Mesenchymal stem cell (in vitro differentiated cells and primary cell): ENCODE measurements around the gene RELB.

ENCODE experiments used
- DNase-seq: peaks from one replicate; pipeline ENCODE4 v3.0.0-alpha.2; 2013
- H2AFZ ChIP-seq: one replicate; pipeline ENCODE4 v1.6.1; 2013; ENCODE audit warnings: low read depth, mild to moderate bottlenecking, control low read depth, inconsistent platforms, low read length, moderate library complexity
- H2AK5ac ChIP-seq: 2 replicates; pipeline ENCODE4 v1.6.1; 2013; ENCODE audit warnings: low read length, moderate library complexity, mild to moderate bottlenecking, inconsistent platforms; ENCODE audit not compliant: severe bottlenecking
- H2BK120ac ChIP-seq: one replicate; pipeline ENCODE4 v1.6.1; 2013; ENCODE audit warnings: low read depth, mild to moderate bottlenecking, inconsistent platforms, low read length, moderate library complexity
- H2BK12ac ChIP-seq, 2 experiments: one replicate each; pipeline ENCODE4 v1.6.1; 2013; ENCODE audit warnings: inconsistent platforms in 2 of 2, low read length in 2 of 2, mild to moderate bottlenecking in 2 of 2, moderate library complexity in 2 of 2, control low read depth in 1 of 2
- H2BK15ac ChIP-seq: one replicate; pipeline ENCODE4 v1.6.1; 2013; ENCODE audit warnings: mild to moderate bottlenecking, low read depth, inconsistent platforms; ENCODE audit not compliant: poor library complexity, severe bottlenecking
- H2BK5ac ChIP-seq: 2 replicates; pipeline ENCODE4 v1.6.1; 2013; ENCODE audit warnings: low read depth, mild to moderate bottlenecking, low read length, control low read depth, inconsistent platforms; ENCODE audit not compliant: poor library complexity, severe bottlenecking
- H3K14ac ChIP-seq, 2 experiments: one replicate each; pipeline ENCODE4 v1.6.1; 2013; ENCODE audit warnings: inconsistent platforms in 2 of 2, low read length in 2 of 2, control low read depth in 1 of 2, mild to moderate bottlenecking in 1 of 2, moderate library complexity in 1 of 2
- H3K18ac ChIP-seq, 2 experiments: one replicate each; pipeline ENCODE4 v1.6.1; 2013; ENCODE audit warnings: inconsistent platforms in 2 of 2, low read length in 2 of 2, control low read depth in 1 of 2, low read depth in 1 of 2, mild to moderate bottlenecking in 1 of 2
- H3K23ac ChIP-seq, 2 experiments: one replicate each; pipeline ENCODE4 v1.6.1; 2013; ENCODE audit warnings: inconsistent platforms in 2 of 2, low read length in 2 of 2, mild to moderate bottlenecking in 2 of 2, moderate library complexity in 2 of 2, control low read depth in 1 of 2
- H3K27ac ChIP-seq: 2 replicates; pipeline ENCODE4 v1.5.1; 2013; ENCODE audit warnings: mild to moderate bottlenecking, moderate library complexity, low read length, control low read depth, inconsistent platforms; ENCODE audit not compliant: poor library complexity, severe bottlenecking
- H3K27me3 ChIP-seq, 2 experiments: 2 replicates each; pipeline versions ENCODE4 v1.6.1 to v1.7.0; 2013; ENCODE audit warnings: low read length in 2 of 2, mild to moderate bottlenecking in 2 of 2, moderate library complexity in 2 of 2, control low read depth in 1 of 2, inconsistent platforms in 1 of 2; ENCODE audit not compliant: control insufficient read depth in 1 of 2, insufficient read depth in 1 of 2
- H3K36me3 ChIP-seq, 2 experiments: 2 replicates each; pipeline versions ENCODE4 v1.6.1 to v1.7.0; 2013; ENCODE audit warnings: low read length in 2 of 2, control low read depth in 1 of 2, inconsistent platforms in 1 of 2, low read depth in 1 of 2, mild to moderate bottlenecking in 1 of 2; ENCODE audit not compliant: insufficient read depth in 2 of 2, control insufficient read depth in 1 of 2
- H3K4ac ChIP-seq, 2 experiments: one replicate each; pipeline ENCODE4 v1.6.1; 2013; ENCODE audit warnings: inconsistent platforms in 2 of 2, low read length in 2 of 2, mild to moderate bottlenecking in 2 of 2, moderate library complexity in 2 of 2, control low read depth in 1 of 2, low read depth in 1 of 2
- H3K4me1 ChIP-seq: 2 replicates; pipeline ENCODE4 v1.6.1; 2013; ENCODE audit warnings: low read depth, low read length, control low read depth; ENCODE audit not compliant: control insufficient read depth, insufficient read depth
- H3K4me2 ChIP-seq: 2 replicates; pipeline ENCODE4 v1.6.1; 2013; ENCODE audit warnings: low read length, mild to moderate bottlenecking, inconsistent platforms; ENCODE audit not compliant: poor library complexity, severe bottlenecking
- H3K4me3 ChIP-seq, 2 experiments: 2 replicates each; pipeline versions ENCODE4 v1.5.1 to v1.7.0; 2013; ENCODE audit warnings: low read length in 2 of 2, mild to moderate bottlenecking in 2 of 2, control low read depth in 1 of 2, low read depth in 1 of 2; ENCODE audit not compliant: insufficient read depth in 1 of 2
- H3K79me1 ChIP-seq: replicated peaks from 2 replicates; pipeline ENCODE4 v1.6.1; 2013; ENCODE audit warnings: mild to moderate bottlenecking, control low read depth, low read length, inconsistent platforms; ENCODE audit not compliant: poor library complexity, severe bottlenecking
- H3K9ac ChIP-seq: 2 replicates; pipeline ENCODE4 v1.7.0; 2013; ENCODE audit warnings: mild to moderate bottlenecking, low read length, moderate library complexity
- H3K9me3 ChIP-seq: 2 replicates; pipeline ENCODE4 v1.7.0; 2013; ENCODE audit warnings: mild to moderate bottlenecking, low read length; ENCODE audit not compliant: control insufficient read depth
- H4K8ac ChIP-seq: one replicate; pipeline ENCODE4 v1.6.1; 2013; ENCODE audit warnings: inconsistent platforms, mild to moderate bottlenecking, low read length, moderate library complexity
- H4K91ac ChIP-seq: one replicate; pipeline ENCODE4 v1.6.1; 2013; ENCODE audit warnings: mild to moderate bottlenecking, low read length, inconsistent platforms
- WGBS: methylation state at CpG from one replicate; pipeline ENCODE4 v1.1.7; 2013; ENCODE audit warnings: mixed read lengths; 5-methylcytosine and 5-hydroxymethylcytosine counted together

Gene RELB

GRCh38 chr19:45057444-45057843 is 56.2 kb downstream of the RELB start:
- no peak overlapping the region for H3K27ac ChIP-seq
- peaks cover 10% of the 10 kb centered on the region for H3K4me1 ChIP-seq

GRCh38 chr19:45058622-45059159 is 57.4 kb downstream of the RELB start:
- peaks cover 10% of the 10 kb centered on the region for H3K4me1 ChIP-seq
- no peak overlapping the region for H4K8ac ChIP-seq
- WGBS: 92% methylated on average over 14 of the region's 14 CpGs
- no peak overlapping the region for H3K18ac ChIP-seq
- no peaks in the 10 kb centered on the region for H3K27me3 ChIP-seq
- H4K91ac ChIP-seq: no peak overlapping the region
- no peak overlapping the region for H2BK120ac ChIP-seq
- no peak overlapping the region for H2BK15ac ChIP-seq
- DNase-seq: no peak
- H3K4ac ChIP-seq: no peak overlapping the region
- no peak overlapping the region for H3K14ac ChIP-seq
- H3K79me1 ChIP-seq: peaks cover 59% of the 10 kb centered on the region
- H3K23ac ChIP-seq: no peak overlapping the region
- no peak overlapping the region for H2AK5ac ChIP-seq
- H3K9me3 ChIP-seq: no peaks in the 10 kb centered on the region
- no peak overlapping the region for H2BK5ac ChIP-seq
- no peak overlapping the region for H2AFZ ChIP-seq
- H3K4me3 ChIP-seq: no peak overlapping the region
- no peak overlapping the region for H3K9ac ChIP-seq
- H3K36me3 ChIP-seq: peaks cover 91 to 94% of the 10 kb centered on the region in 2 experiments
- H3K4me2 ChIP-seq: no peak overlapping the region
- peak overlapping the region in 1 of 2 experiments; percentile 35 for H2BK12ac ChIP-seq
- H3K27ac ChIP-seq: no peak overlapping the region

More at GRCh38 chr19:45057444-45057843, 56.2 kb downstream of the RELB start:
- Histone ChIP-seq H3K79me1 (peaks cover 66% of the 10 kb centered on the region), H3K27me3 (no peaks in the 10 kb centered on the region), H2AFZ (no peak overlapping the region), H3K4ac (no peak overlapping the region), H3K9me3 (no peaks in the 10 kb centered on the region), H4K8ac (no peak overlapping the region), H3K4me2 (no peak overlapping the region), H3K14ac (no peak overlapping the region), H4K91ac (no peak overlapping the region), H3K18ac (no peak overlapping the region), H2AK5ac (no peak overlapping the region), H2BK15ac (no peak overlapping the region), H3K36me3 (peaks cover 92% of the 10 kb centered on the region in 2 experiments), H3K23ac (no peak overlapping the region), H2BK5ac (no peak overlapping the region), H3K9ac (no peak overlapping the region), H2BK12ac (no peak overlapping the region), H2BK120ac (no peak overlapping the region), H3K4me3 (no peak overlapping the region)
- 90% methylated on average over 9 of the region's 9 CpGs for WGBS
- DNase-seq: no peak

GRCh38 chr19:45059258-45059965 is 58.1 kb downstream of the RELB start:
- H3K4me3 ChIP-seq: no peak overlapping the region
- H3K9ac ChIP-seq: peak overlapping the region; percentile 28
- H3K27ac ChIP-seq: no peak overlapping the region
- H2BK5ac ChIP-seq: no peak overlapping the region
- H3K4me2 ChIP-seq: no peak overlapping the region
- no peaks in the 10 kb centered on the region for H3K9me3 ChIP-seq
- no peak overlapping the region for H3K4ac ChIP-seq
- no peak overlapping the region for H2BK12ac ChIP-seq
- no peak overlapping the region for H2AFZ ChIP-seq
- no peak overlapping the region for H2BK120ac ChIP-seq
- peaks cover 58% of the 10 kb centered on the region for H3K79me1 ChIP-seq
- H2BK15ac ChIP-seq: no peak overlapping the region
- peaks cover 10% of the 10 kb centered on the region for H3K4me1 ChIP-seq
- H3K27me3 ChIP-seq: no peaks in the 10 kb centered on the region
- H3K14ac ChIP-seq: no peak overlapping the region
- no peak overlapping the region for H3K23ac ChIP-seq
- H4K8ac ChIP-seq: no peak overlapping the region
- no peak overlapping the region for H3K18ac ChIP-seq
- H2AK5ac ChIP-seq: no peak overlapping the region
- 74% methylated on average over 16 of the region's 16 CpGs for WGBS
- no peak overlapping the region for H4K91ac ChIP-seq
- H3K36me3 ChIP-seq: peaks cover 90 to 92% of the 10 kb centered on the region in 2 experiments
- peak; percentile 84 for DNase-seq

- no peaks in the 10 kb centered on the region for H3K9me3 ChIP-seq
- no peak overlapping the region for H3K27ac ChIP-seq
- peaks cover 10% of the 10 kb centered on the region for H3K4me1 ChIP-seq
- no peak overlapping the region for H4K91ac ChIP-seq
- no peaks in the 10 kb centered on the region for H3K27me3 ChIP-seq
- H3K9ac ChIP-seq: no peak overlapping the region
- no peak overlapping the region for H2BK12ac ChIP-seq
- H3K4me2 ChIP-seq: no peak overlapping the region
- H3K23ac ChIP-seq: no peak overlapping the region
- peaks cover 45% of the 10 kb centered on the region for H3K79me1 ChIP-seq
- H2BK120ac ChIP-seq: no peak overlapping the region
- H3K4ac ChIP-seq: no peak overlapping the region
- H3K4me3 ChIP-seq: no peak overlapping the region
- no peak for DNase-seq
- H2BK15ac ChIP-seq: no peak overlapping the region
- no peak overlapping the region for H2AK5ac ChIP-seq
- 100% methylated on average over 4 of the region's 4 CpGs for WGBS
- H3K14ac ChIP-seq: no peak overlapping the region
- H3K36me3 ChIP-seq: peaks cover 84 to 91% of the 10 kb centered on the region in 2 experiments
- no peak overlapping the region for H4K8ac ChIP-seq
- H2AFZ ChIP-seq: no peak overlapping the region
- no peak overlapping the region for H3K18ac ChIP-seq
- H2BK5ac ChIP-seq: no peak overlapping the region
These were observed 60.7 kb downstream of the RELB start for GRCh38 chr19:45061965-45062364.
